Lower leg skin (tissue), 4 donors: ENCODE measurements around the gene NR0B1. TPM values are rescaled to one million over a fixed set of nuclear protein-coding genes. Genes with fewer than 3 reads are reported as not detected.

Experiments used
- DNase-seq, 2 donors: peaks; one replicate each; pipeline ENCODE4 v3.0.0-alpha.2; 2019; ENCODE audit warnings: low spot score in 2 of 2
- H3K4me3 ChIP-seq: fragments of 200-600 bp; sonication (generic); 2 replicates; pipeline ENCODE4 v1.5.1; 2017; ENCODE audit warnings: mild to moderate bottlenecking, low read depth; ENCODE audit not compliant: poor library complexity, severe bottlenecking
- POLR2A ChIP-seq, 2 donors: fragments of 450-650 bp; IDR thresholded peaks; one replicate each; pipeline ENCODE4 v1.6.1; 2016 to 2017; ENCODE audit warnings: antibody characterized with exemption in 2 of 2, mild to moderate bottlenecking in 1 of 2, moderate library complexity in 1 of 2
- WGBS, 2 donors: methylation state at CpG; one replicate each; pipeline ENCODE4 v1.1.5; 2018; 5-methylcytosine and 5-hydroxymethylcytosine counted together
- intact Hi-C: fragments of 100-400 bp; cut with DNase I; formaldehyde crosslinking; loops from one replicate; pipeline ENCODE4 v1.15.0; 2023; ENCODE audit warnings: low total_unique reads
- total RNA-seq, 4 donors: library from RNA; depleted of rRNA; stranded (reverse); fragments of >200 nt; gene quantifications; one replicate each; pipeline ENCODE4 v1.1.0, GENCODE V29; 2016
- TF ChIP-seq, protein P1 (sequence below), 3 donors: fragments of 450-650 bp; IDR thresholded peaks; one replicate each; pipeline ENCODE4 v1.5.1; 2016; ENCODE audit warnings: antibody characterized with exemption in 3 of 3, mild to moderate bottlenecking in 3 of 3, moderate library complexity in 2 of 3

NR0B1 gene
- total RNA-seq, 4 donors from 2014 or later = not detected

DNA sequence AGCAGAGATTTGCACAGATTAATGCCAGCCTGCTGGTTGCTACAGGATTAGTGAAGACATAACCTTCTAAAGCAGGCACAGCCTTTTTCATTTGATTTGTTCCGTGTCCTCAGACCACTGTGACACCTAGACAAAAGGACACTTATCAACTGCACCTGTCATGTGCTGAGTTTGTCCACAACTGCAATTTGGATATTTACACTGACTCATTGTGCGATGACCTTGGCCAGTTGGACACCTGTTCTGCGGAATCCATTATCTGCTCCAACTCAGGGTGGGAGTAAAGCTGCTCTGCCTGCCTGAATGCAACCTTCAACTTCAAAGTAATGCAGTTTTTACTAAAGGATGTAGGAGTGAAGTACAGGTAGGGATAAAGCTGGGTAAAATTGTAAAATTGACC is 4.1 kb upstream of the NR0B1 start:
- no peak for DNase-seq
- TF ChIP-seq, protein P1, sequence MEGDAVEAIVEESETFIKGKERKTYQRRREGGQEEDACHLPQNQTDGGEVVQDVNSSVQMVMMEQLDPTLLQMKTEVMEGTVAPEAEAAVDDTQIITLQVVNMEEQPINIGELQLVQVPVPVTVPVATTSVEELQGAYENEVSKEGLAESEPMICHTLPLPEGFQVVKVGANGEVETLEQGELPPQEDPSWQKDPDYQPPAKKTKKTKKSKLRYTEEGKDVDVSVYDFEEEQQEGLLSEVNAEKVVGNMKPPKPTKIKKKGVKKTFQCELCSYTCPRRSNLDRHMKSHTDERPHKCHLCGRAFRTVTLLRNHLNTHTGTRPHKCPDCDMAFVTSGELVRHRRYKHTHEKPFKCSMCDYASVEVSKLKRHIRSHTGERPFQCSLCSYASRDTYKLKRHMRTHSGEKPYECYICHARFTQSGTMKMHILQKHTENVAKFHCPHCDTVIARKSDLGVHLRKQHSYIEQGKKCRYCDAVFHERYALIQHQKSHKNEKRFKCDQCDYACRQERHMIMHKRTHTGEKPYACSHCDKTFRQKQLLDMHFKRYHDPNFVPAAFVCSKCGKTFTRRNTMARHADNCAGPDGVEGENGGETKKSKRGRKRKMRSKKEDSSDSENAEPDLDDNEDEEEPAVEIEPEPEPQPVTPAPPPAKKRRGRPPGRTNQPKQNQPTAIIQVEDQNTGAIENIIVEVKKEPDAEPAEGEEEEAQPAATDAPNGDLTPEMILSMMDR (IDR thresholded peaks at IDR 0.05) = no peak
- no peak for TF ChIP-seq POLR2A (IDR thresholded peaks at IDR 0.05)
- 88 to 93% methylated on average over 3 of the region's 3 CpGs for WGBS, 2 donors

GRCh38 chrX:30312858-30313257 is 3.7 kb upstream of the NR0B1 start:
- H3K4me3 ChIP-seq = no peak overlapping the region
- DNase-seq = no peak
- intact Hi-C loops = no loop called here
- 92 to 98% methylated on average over 5 of the region's 5 CpGs for WGBS, 2 donors
- TF ChIP-seq, protein P1 (IDR thresholded peaks at IDR 0.05) = no peak
- TF ChIP-seq POLR2A (IDR thresholded peaks at IDR 0.05) = no peak

More for the DNA sequence above, 4.1 kb upstream of the NR0B1 start:
- intact Hi-C loops = no loop called here
- H3K4me3 ChIP-seq = no peak overlapping the region

DNA sequence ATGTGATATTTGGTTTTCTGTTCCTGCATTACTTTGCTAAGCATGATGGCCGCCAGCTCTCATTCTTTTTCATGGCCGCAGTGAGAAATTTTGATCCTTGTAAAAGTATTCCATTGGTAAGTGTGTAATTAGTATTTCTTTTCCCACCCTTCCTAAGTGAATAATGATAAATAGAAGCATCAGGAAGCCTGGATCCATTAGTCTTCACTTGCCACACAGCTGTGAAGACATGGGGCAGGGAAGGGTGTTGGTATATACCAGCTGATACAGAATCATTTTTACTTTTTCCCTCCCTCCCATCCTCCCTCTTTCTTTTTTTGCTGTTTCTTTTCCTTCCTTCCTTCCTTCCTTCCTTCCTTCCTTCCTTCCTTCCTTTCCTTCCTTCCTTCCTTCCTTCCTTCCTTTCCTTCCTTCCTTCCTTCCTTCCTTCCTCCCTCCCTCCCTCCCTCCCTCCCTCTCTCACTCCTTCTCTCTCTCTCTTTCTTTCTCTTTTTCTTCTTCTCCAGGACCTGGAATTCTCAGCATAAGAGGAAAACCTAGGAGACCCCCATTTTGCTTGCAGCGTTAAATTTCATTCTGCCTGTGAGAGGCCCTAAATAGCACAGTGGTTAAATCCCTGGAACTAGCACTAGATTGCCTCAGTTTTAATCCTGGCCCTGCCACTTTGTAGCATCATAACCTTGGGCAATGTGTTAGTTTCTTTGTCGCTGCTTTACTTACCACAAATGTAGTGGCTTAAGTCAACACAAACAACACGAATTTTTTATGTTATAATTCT is 1.4 kb upstream of the NR0B1 start:
- TF ChIP-seq, protein P1 (IDR thresholded peaks at IDR 0.05) = no peak
- no peak for TF ChIP-seq POLR2A (IDR thresholded peaks at IDR 0.05)
- intact Hi-C loops = no loop called here
- no peak overlapping the region for H3K4me3 ChIP-seq
- WGBS, 2 donors = 66 to 74% methylated on average over 5 of the region's 5 CpGs
- DNase-seq = no peak

- no peak for DNase-seq
- WGBS, 2 donors = 5 to 30% methylated on average over 4 to 21 of the region's 71 CpGs
These were observed 689 bp downstream of the NR0B1 start for GRCh38 chrX:30308263-30309138.

DNA sequence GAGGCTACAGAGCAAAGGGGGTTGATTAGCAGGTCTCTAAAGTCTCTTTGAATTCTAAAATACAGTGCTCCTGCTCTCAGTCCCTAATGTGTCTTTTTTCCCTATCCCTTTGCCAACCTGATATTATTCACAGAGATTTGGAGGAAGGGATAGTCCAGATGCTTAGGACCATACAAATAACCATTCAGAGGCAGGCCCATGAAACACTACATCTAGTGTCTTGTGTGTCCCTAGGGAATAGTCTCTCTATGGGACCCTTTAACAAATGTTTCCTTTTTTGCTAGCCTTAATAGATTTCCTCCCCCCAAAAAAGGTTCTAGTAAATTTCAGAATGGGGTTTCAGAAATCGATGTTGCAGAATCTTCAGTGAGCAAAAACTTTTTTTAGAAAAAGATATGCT is 1.7 kb downstream of the NR0B1 start:
- no peak for DNase-seq
- TF ChIP-seq, protein P1 (IDR thresholded peaks at IDR 0.05) = no peak
- no peak for TF ChIP-seq POLR2A (IDR thresholded peaks at IDR 0.05)
- H3K4me3 ChIP-seq = no peak overlapping the region
- WGBS, 2 donors = 83 to 88% methylated on average over 1 of the region's 1 CpG
- intact Hi-C loops = no loop called here

More at GRCh38 chrX:30308263-30309138, 689 bp downstream of the NR0B1 start:
- TF ChIP-seq POLR2A (IDR thresholded peaks at IDR 0.05) = no peak
- TF ChIP-seq, protein P1 (IDR thresholded peaks at IDR 0.05) = no peak
- no peak overlapping the region for H3K4me3 ChIP-seq
- intact Hi-C loops = no loop called here
